Measurements from ENCODE around the gene GPX4. TPM values are rescaled to one million over a fixed set of nuclear protein-coding genes. Genes with fewer than 3 reads are reported as not detected.

GPX4 gene
- total and polyA plus RNA-seq, 2 of the 13 experiments (the other 11 are each of a cell fraction or from before 2014, with no cell fraction given) = 535 to 613 TPM

GRCh38 chr19:1064661-1065605 is 38.9 kb upstream of the GPX4 start (continued):
- TF ChIP-seq ZNF784 (CRISPR knock-in tag; IDR thresholded peaks at IDR 0.05; ENCODE audit: borderline replicate concordance) = no peak
- TF ChIP-seq JUN (CRISPR knock-in tag; IDR thresholded peaks at IDR 0.05) = no peak
- no peak for TF ChIP-seq MNT (IDR thresholded peaks at IDR 0.05)
- TF ChIP-seq JARID2 (CRISPR knock-in tag; IDR thresholded peaks at IDR 0.05; ENCODE audit: insufficient replicate concordance) = no peak
- 0 out of 2 replicates have a peak, but pooled peaks have one; percentile 12 for TF ChIP-seq ZFP91 (CRISPR knock-in tag; IDR thresholded peaks at IDR 0.05; ENCODE audit: borderline replicate concordance)
- TF ChIP-seq PLSCR1 (CRISPR knock-in tag; IDR thresholded peaks at IDR 0.05; ENCODE audit: borderline replicate concordance) = no peak
- 0 out of 2 replicates have a peak, but pooled peaks have one; percentile 49 for TF ChIP-seq ZBTB39 (CRISPR knock-in tag; IDR thresholded peaks at IDR 0.05)
- TF ChIP-seq ZBTB37 (CRISPR knock-in tag; IDR thresholded peaks at IDR 0.05) = no peak
- no peak for TF ChIP-seq ZXDC (CRISPR knock-in tag; IDR thresholded peaks at IDR 0.05)
- no peak for TF ChIP-seq ATF5 (CRISPR knock-in tag; IDR thresholded peaks at IDR 0.05; ENCODE audit: low read depth)
- no peak for TF ChIP-seq ZSCAN30 (CRISPR knock-in tag; IDR thresholded peaks at IDR 0.05)
- no peak for TF ChIP-seq FOXP1 (IDR thresholded peaks at IDR 0.05)
- TF ChIP-seq FOXP1 (CRISPR knock-in tag; IDR thresholded peaks at IDR 0.05) = no peak
- TF ChIP-seq ZFX (CRISPR knock-in tag; IDR thresholded peaks at IDR 0.05; ENCODE audit: low read depth) = peak; percentile 58
- TF ChIP-seq ZSCAN20 (CRISPR knock-in tag; IDR thresholded peaks at IDR 0.05; ENCODE audit: borderline replicate concordance) = no peak
